Hepatocyte (in vitro differentiated cells): ENCODE measurements around the gene MANSC4.

Experiments used
- CTCF ChIP-seq: fragments of 200-600 bp; sonication (generic); IDR thresholded peaks from 2 replicates; pipeline ENCODE4 v1.5.1; 2016; ENCODE audit warnings: antibody characterized with exemption, mild to moderate bottlenecking; ENCODE audit not compliant: poor library complexity
- EZH2phosphoT487 ChIP-seq: fragments of 200-600 bp; sonication (generic); IDR thresholded peaks from one replicate; pipeline ENCODE4 v1.6.1; 2018; ENCODE audit warnings: antibody characterized with exemption, mild to moderate bottlenecking, low read depth, moderate library complexity; ENCODE audit not compliant: unreplicated experiment, severe bottlenecking

- no peak for TF ChIP-seq CTCF
- no peak for TF ChIP-seq EZH2phosphoT487
Measured at GRCh38 chr12:27808841-27809240, 28.8 kb upstream of the MANSC4 start.
